ENCODE measurements around the gene PEX16. TPM values are rescaled to one million over a fixed set of nuclear protein-coding genes. Genes with fewer than 3 reads are reported as not detected.

PEX16 gene
- polyA plus RNA-seq, 1 donor from 2014 or later = 61.1 TPM

- no peak overlapping the region for H3K4me3 ChIP-seq (ENCODE audit: low read length)
- no peaks in the 10 kb centered on the region for H3K9me2 ChIP-seq (ENCODE audit: insufficient read depth, low read length)
- no peak overlapping the region for H3K27ac ChIP-seq (ENCODE audit: low read length)
- peaks cover 30% of the 10 kb centered on the region for H3K27me3 ChIP-seq (ENCODE audit: insufficient read depth, low read depth, low read length)
- no peaks in the 10 kb centered on the region for H3F3A ChIP-seq (ENCODE audit: insufficient read depth, low read length, poor library complexity, severe bottlenecking)
- H3K9me3 ChIP-seq (ENCODE audit: low read length) = no peaks in the 10 kb centered on the region
- H3K79me2 ChIP-seq (replicated peaks; ENCODE audit: insufficient read depth, low read length) = no peaks in the 10 kb centered on the region
- H3K4me2 ChIP-seq (ENCODE audit: low read length) = no peak overlapping the region
- no peaks in the 10 kb centered on the region for H4K20me1 ChIP-seq (ENCODE audit: insufficient read depth)
- H3K9ac ChIP-seq (ENCODE audit: low read length) = no peak overlapping the region
- no peak overlapping the region for H2AFZ ChIP-seq (ENCODE audit: low read depth, low read length)
- H3K36me3 ChIP-seq (ENCODE audit: insufficient read depth, low read length) = no peaks in the 10 kb centered on the region
- TF ChIP-seq TAF1 (IDR thresholded peaks at IDR 0.05; ENCODE audit: low read depth) (no peak), EP300 (conservative IDR thresholded peaks at IDR 0.05; ENCODE audit: poor library complexity, severe bottlenecking) (no peak), POLR2AphosphoS5 (IDR thresholded peaks at IDR 0.05) (no peak), SMC3 (conservative IDR thresholded peaks at IDR 0.05; ENCODE audit: poor library complexity) (no peak), MXI1 (conservative IDR thresholded peaks at IDR 0.05; ENCODE audit: poor library complexity, severe bottlenecking) (no peak), REST (IDR thresholded peaks at IDR 0.05; ENCODE audit: borderline replicate concordance) (no peak)
Observed at GRCh38 chr11:45926001-45926401, 8.3 kb upstream of the PEX16 start.

GRCh38 chr11:45925550-45925949, 7.9 kb upstream of the PEX16 start:
- H3F3A ChIP-seq (ENCODE audit: insufficient read depth, low read length, poor library complexity, severe bottlenecking) = no peaks in the 10 kb centered on the region

More at GRCh38 chr11:45925550-45925949, 7.9 kb upstream of the PEX16 start:
- no peak overlapping the region for H2AFZ ChIP-seq (ENCODE audit: low read depth, low read length)
- H3K9me2 ChIP-seq (ENCODE audit: insufficient read depth, low read length) = no peaks in the 10 kb centered on the region
- no peaks in the 10 kb centered on the region for H3K9me3 ChIP-seq (ENCODE audit: low read length)
- TF ChIP-seq REST (IDR thresholded peaks at IDR 0.05; ENCODE audit: borderline replicate concordance) = no peak
- TF ChIP-seq CTCF (IDR thresholded peaks at IDR 0.05; ENCODE audit: poor library complexity, severe bottlenecking) = no peak
- TF ChIP-seq POLR2AphosphoS5 (IDR thresholded peaks at IDR 0.05) = no peak
- no peak overlapping the region for H3K27ac ChIP-seq (ENCODE audit: low read length)
- no peaks in the 10 kb centered on the region for H3K79me2 ChIP-seq (replicated peaks; ENCODE audit: insufficient read depth, low read length)
- H3K9ac ChIP-seq (ENCODE audit: low read length) = no peak overlapping the region
- H3K36me3 ChIP-seq (ENCODE audit: insufficient read depth, low read length) = no peaks in the 10 kb centered on the region
- H3K4me2 ChIP-seq (ENCODE audit: low read length) = no peak overlapping the region
- H4K20me1 ChIP-seq (ENCODE audit: insufficient read depth) = no peaks in the 10 kb centered on the region
- H3K27me3 ChIP-seq (ENCODE audit: insufficient read depth, low read depth, low read length) = peaks cover 33% of the 10 kb centered on the region
- H3K4me3 ChIP-seq (ENCODE audit: low read length) = no peak overlapping the region
